Mucosa of rectum (tissue), 2 donors: ENCODE results near the gene NSMCE3.
"Not testable (repeated sequence)": the region's sequence is repeated elsewhere in the genome, so short reads cannot be mapped to it uniquely, and the experiment has no call there.

Experiments used
- H3K27ac ChIP-seq, 2 donors: one replicate each; pipeline ENCODE4 v1.7.0; 2013; ENCODE audit warnings: inconsistent platforms in 2 of 2, low read depth in 2 of 2, low read length in 2 of 2
- H3K27me3 ChIP-seq, 2 donors: one replicate each; pipeline ENCODE4 v1.7.0; 2013; ENCODE audit warnings: low read length in 2 of 2; ENCODE audit not compliant: control insufficient read depth in 2 of 2, insufficient read depth in 2 of 2
- H3K36me3 ChIP-seq, 2 donors: one replicate each; pipeline ENCODE4 v1.7.0; 2013; ENCODE audit warnings: low read length in 2 of 2; ENCODE audit not compliant: control insufficient read depth in 2 of 2, insufficient read depth in 2 of 2
- H3K4me1 ChIP-seq, 2 donors: one replicate each; pipeline ENCODE4 v1.7.0; 2013; ENCODE audit warnings: low read length in 2 of 2, mild to moderate bottlenecking in 1 of 2; ENCODE audit not compliant: control insufficient read depth in 2 of 2, insufficient read depth in 2 of 2
- H3K4me3 ChIP-seq, 2 donors: one replicate each; pipeline ENCODE4 v1.7.0; 2013; ENCODE audit warnings: low read length in 2 of 2
- H3K9ac ChIP-seq, 2 donors: one replicate each; pipeline ENCODE4 v1.7.0; 2013; ENCODE audit warnings: low read length in 2 of 2, low read depth in 1 of 2, mild to moderate bottlenecking in 1 of 2
- H3K9me3 ChIP-seq, 2 donors: one replicate each; pipeline ENCODE4 v1.7.0; 2013; ENCODE audit warnings: low read length in 2 of 2; ENCODE audit not compliant: control insufficient read depth in 2 of 2
- donor health status: healthy.
- donor health status: Normal muscosa, but diverticular disease.

NSMCE3 gene

GRCh38 chr15:29244544-29244943 lies 25.1 kb downstream of the NSMCE3 start:
- Histone ChIP-seq H3K27me3 (no peaks in the 10 kb centered on the region), H3K4me3 (no peak overlapping the region), H3K9ac (no peak overlapping the region), H3K9me3 (no peaks in the 10 kb centered on the region), H3K27ac (no peak overlapping the region), H3K36me3 (no peaks in the 10 kb centered on the region), H3K4me1 (no peaks in the 10 kb centered on the region)

GRCh38 chr15:29244123-29244522 lies 25.5 kb downstream of the NSMCE3 start:
- no peak overlapping the region for H3K4me3 ChIP-seq
- H3K9me3 ChIP-seq = no peaks in the 10 kb centered on the region
- no peaks in the 10 kb centered on the region for H3K36me3 ChIP-seq
- no peaks in the 10 kb centered on the region for H3K4me1 ChIP-seq
- no peaks in the 10 kb centered on the region for H3K27me3 ChIP-seq
- H3K27ac ChIP-seq = no peak overlapping the region
- no peak overlapping the region for H3K9ac ChIP-seq

DNA sequence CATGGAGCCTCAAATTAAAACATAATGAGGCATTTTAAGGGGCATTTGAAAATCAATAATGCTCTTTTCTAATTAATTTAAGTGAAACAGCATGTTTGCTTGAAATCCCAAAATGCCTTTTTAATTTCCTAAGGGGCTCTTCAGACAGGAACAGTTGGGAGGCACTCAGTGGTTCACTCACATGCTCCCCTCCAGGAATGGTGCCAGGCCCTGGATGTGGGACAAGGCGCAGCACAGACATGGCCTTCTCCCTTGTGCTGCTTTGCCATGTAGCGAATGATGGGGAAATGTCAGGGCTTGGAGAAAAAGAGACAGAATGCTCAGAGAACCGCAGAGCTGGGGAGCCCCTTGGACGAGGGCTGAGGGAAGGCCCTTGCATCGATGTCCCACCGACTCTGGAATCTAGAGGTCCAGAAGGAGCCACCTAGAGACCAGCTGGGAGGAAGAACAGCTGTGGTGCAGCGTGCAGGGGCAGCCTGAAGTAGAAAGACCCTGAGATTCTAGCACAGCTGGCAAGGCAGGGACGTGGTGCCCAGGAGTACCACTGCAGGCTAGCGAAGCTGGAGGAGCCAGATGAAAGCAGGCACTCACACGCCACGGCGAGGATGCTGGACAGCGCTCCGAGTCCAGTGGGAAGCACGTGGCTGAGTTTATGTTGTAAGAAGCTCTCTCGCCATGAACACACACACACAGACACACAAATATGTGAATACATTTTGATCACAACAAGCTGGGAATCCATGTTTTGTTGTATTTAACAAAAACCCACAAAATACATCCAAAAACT lies 27.0 kb downstream of the NSMCE3 start:
- Histone ChIP-seq H3K27me3 (no peaks in the 10 kb centered on the region), H3K9ac (no peak overlapping the region), H3K4me1 (no peaks in the 10 kb centered on the region), H3K4me3 (no peak overlapping the region), H3K27ac (no peak overlapping the region), H3K9me3 (no peaks in the 10 kb centered on the region), H3K36me3 (no peaks in the 10 kb centered on the region)

DNA sequence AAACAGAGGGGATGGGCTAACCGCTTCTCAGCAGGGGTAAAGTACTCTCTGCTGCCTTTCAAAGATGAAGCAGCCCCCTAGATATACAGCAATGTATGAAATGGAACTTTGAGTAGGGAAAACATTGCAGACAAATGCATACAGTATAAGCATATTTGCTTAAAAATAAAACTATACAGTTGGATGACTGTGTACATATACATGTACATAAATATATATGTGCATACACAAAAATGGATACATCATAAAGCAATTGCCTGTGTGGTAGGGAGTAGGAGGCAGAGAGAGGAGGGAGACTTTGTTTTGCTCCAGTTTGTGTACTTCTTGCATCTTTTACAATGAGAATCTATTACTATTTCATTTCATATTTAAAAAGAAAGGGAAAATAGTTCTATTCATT lies 28.4 kb downstream of the NSMCE3 start:
- no peaks in the 10 kb centered on the region for H3K36me3 ChIP-seq
- H3K9ac ChIP-seq = no peak overlapping the region
- no peak overlapping the region for H3K4me3 ChIP-seq
- no peak overlapping the region for H3K27ac ChIP-seq
- H3K27me3 ChIP-seq = no peaks in the 10 kb centered on the region
- no peaks in the 10 kb centered on the region for H3K9me3 ChIP-seq
- H3K4me1 ChIP-seq = no peaks in the 10 kb centered on the region

- H3K9ac ChIP-seq = no peak overlapping the region
- H3K4me1 ChIP-seq = no peaks in the 10 kb centered on the region
- no peak overlapping the region for H3K27ac ChIP-seq
- no peak overlapping the region for H3K4me3 ChIP-seq
- H3K9me3 ChIP-seq = peaks cover 0 to 6% of the 10 kb centered on the region in 2 donors
- no peaks in the 10 kb centered on the region for H3K36me3 ChIP-seq
- H3K27me3 ChIP-seq = no peaks in the 10 kb centered on the region
These were observed 30.2 kb downstream of the NSMCE3 start for GRCh38 chr15:29239395-29239794.

DNA sequence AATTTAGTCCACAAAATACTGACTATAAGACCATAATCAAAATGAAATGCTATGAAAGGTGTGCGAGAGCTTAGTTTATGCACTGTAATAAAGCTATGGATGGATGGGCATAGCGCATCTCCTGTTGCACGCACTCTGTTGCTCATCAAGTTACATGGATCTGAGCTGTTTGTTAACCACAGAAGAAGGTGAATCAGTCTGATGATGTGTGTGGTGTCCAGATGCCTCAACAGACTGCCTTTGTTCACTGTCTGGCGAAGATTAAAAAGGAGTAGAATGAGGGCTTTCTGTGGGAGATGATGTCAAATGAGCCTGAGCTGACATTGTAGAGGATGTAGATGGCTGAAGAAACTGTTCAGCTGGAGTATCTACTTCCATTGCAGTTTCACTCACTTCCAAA lies 36.1 kb downstream of the NSMCE3 start:
- H3K27ac ChIP-seq = no peak overlapping the region
- no peaks in the 10 kb centered on the region for H3K36me3 ChIP-seq
- no peaks in the 10 kb centered on the region for H3K27me3 ChIP-seq
- H3K4me3 ChIP-seq = no peak overlapping the region
- H3K9ac ChIP-seq = no peak overlapping the region
- no peaks in the 10 kb centered on the region for H3K4me1 ChIP-seq
- peaks cover 0 to 6% of the 10 kb centered on the region in 2 donors for H3K9me3 ChIP-seq

DNA sequence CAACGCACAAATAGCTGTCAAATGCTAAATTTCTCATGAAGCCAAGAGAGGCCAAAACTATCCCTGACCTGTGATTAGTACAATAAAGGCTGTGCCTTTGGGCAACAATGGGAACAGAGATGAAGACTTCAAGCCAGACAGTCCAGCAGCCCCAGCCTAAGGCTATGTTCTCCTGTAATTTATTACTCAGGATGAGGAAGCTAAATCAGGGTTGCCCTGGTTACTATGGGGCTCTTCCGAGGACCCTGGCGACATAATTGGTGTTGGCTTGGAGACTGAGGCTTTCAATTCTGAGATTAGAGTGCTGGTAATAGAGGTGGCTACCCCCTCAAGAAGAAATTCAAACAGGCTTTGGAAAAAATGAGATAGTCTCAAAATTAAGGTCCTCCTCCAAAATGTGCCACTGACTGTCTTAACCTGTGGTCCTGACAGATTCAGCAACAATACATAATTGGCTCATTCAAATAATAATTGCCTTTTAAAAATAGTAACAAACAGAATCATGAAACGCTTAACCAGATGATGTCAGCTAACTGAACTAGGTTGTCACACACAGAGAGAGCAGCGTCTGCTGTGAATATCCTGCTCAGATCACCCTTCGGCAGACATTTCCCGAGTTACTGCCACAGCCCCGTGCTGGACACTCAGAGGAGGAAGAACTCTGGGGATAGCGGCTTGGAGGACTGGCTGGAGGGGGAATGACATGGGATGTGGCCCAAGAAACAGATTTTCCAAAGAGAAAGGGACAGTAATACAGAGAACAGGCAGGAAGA lies 43.0 kb downstream of the NSMCE3 start:
- H3K27me3 ChIP-seq = no peaks in the 10 kb centered on the region
- H3K4me1 ChIP-seq = no peaks in the 10 kb centered on the region
- no peak overlapping the region for H3K27ac ChIP-seq
- no peaks in the 10 kb centered on the region for H3K9me3 ChIP-seq
- no peak overlapping the region for H3K9ac ChIP-seq
- H3K4me3 ChIP-seq = no peak overlapping the region
- H3K36me3 ChIP-seq = no peaks in the 10 kb centered on the region

DNA sequence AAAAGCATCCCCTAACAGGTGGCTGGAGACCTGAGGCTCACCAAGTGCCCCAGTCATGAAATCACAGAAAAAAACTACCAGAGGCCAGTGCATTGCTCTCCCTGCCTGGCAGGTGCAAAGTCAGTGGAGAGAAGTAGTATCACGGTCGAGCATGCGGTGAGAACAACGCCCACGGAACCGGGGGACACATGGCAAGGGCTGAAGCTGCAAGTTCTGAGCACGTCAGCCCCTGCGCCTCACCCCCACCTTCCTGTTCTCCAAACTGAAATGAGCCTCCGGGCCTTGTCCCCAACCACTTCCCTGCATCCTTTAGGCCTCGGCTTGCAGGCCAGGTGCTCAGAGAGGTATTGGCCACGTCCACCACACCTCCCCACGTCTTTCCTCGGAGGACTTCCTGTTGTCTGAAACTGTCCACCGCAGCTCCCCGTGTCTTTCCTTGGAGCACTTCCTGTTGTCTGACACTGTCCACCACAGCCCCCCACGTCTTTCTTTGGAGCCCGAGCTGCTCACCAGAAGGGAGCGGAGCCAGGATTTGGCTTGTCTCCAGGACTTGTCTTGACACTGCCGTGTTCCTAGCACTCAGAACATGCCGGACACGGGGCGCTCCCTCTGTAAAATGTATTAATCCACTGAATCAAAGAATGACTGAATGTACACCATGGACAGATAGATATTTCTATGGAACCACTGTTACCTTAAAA lies 43.9 kb downstream of the NSMCE3 start:
- H3K4me1 ChIP-seq = no peaks in the 10 kb centered on the region
- no peaks in the 10 kb centered on the region for H3K36me3 ChIP-seq
- no peaks in the 10 kb centered on the region for H3K9me3 ChIP-seq
- H3K9ac ChIP-seq = no peak overlapping the region
- no peaks in the 10 kb centered on the region for H3K27me3 ChIP-seq
- H3K4me3 ChIP-seq = no peak overlapping the region
- H3K27ac ChIP-seq = no peak overlapping the region

GRCh38 chr15:29224987-29225363 lies 44.6 kb downstream of the NSMCE3 start:
- H3K9me3 ChIP-seq, H3K9ac ChIP-seq, H3K4me3 ChIP-seq, H3K27ac ChIP-seq, H3K27me3 ChIP-seq, H3K4me1 ChIP-seq, H3K36me3 ChIP-seq: not testable (repeated sequence)
